T-cell (primary cell): ENCODE results near the gene WDR70. TPM values are rescaled to one million over a fixed set of nuclear protein-coding genes. Genes with fewer than 3 reads are reported as not detected.
A peak's percentile ranks its signal among the peaks of the same experiment; 100 is the strongest.

Experiments
- ATAC-seq, 4 experiments: fragments of 200-7000 bp in 3 of 4; fragments of 150-1000 bp in 1 of 4; cut with Tn5 transposase; replicated peaks in 1 of 4; 1 replicate in 3 of 4; 2 replicates in 1 of 4; pipeline ENCODE4 v1.10.0; 2021; ENCODE audit warnings: moderate library complexity in 3 of 4, mild to moderate bottlenecking in 2 of 4, moderate number of reproducible peaks in 1 of 4
- CTCF ChIA-PET, 2 donors: fragments of 300-600 bp; sonication (Branson Sonifier 250); formaldehyde crosslinking; loops; one replicate each; lab custom pipeline; 2022; ENCODE audit warnings: antibody characterized with exemption in 2 of 2; lab: Charles Lee
- POLR2A ChIA-PET, 2 donors: fragments of 300-600 bp; sonication (Branson Sonifier 250); formaldehyde crosslinking; loops; one replicate each; lab custom pipeline; 2022; ENCODE audit warnings: antibody characterized with exemption in 2 of 2; lab: Charles Lee
- DNase-seq, 35 experiments: peaks; one replicate each; pipeline versions ENCODE4 v3.0.0 to v3.0.0-alpha.2; 2013 to 2023
- H3K27ac ChIP-seq: one replicate; pipeline ENCODE4 v1.5.1; 2013; ENCODE audit warnings: low read length
- H3K27me3 ChIP-seq, 2 experiments: replicated peaks in 1 of 2; 1 replicate in 1 of 2; 2 replicates in 1 of 2; pipeline versions ENCODE4 v1.6.1 to v1.7.0; 2013; ENCODE audit warnings: low read length in 1 of 2, mixed read lengths in 1 of 2; ENCODE audit not compliant: control insufficient read depth in 2 of 2, insufficient read depth in 2 of 2; ENCODE audit errors: extremely low read depth in 1 of 2
- H3K36me3 ChIP-seq, 2 donors: 1 replicate in 1 of 2; 2 replicates in 1 of 2; pipeline versions ENCODE4 v1.6.1 to v1.7.0; 2013; ENCODE audit warnings: low read length in 1 of 2; ENCODE audit not compliant: control insufficient read depth in 2 of 2, insufficient read depth in 1 of 2; ENCODE audit errors: extremely low read depth in 1 of 2
- H3K4me1 ChIP-seq, 2 experiments: 1 replicate in 1 of 2; 2 replicates in 1 of 2; pipeline versions ENCODE4 v1.6.1 to v1.7.0; 2013; ENCODE audit warnings: low read length in 2 of 2, mixed read lengths in 1 of 2; ENCODE audit not compliant: insufficient read depth in 2 of 2, control insufficient read depth in 1 of 2; ENCODE audit errors: extremely low read depth in 1 of 2
- H3K4me3 ChIP-seq, 2 donors: 1 replicate in 1 of 2; 2 replicates in 1 of 2; pipeline versions ENCODE4 v1.5.1 to v1.7.0; 2013; ENCODE audit warnings: mild to moderate bottlenecking in 2 of 2, low read length in 1 of 2, moderate library complexity in 1 of 2; ENCODE audit not compliant: control insufficient read depth in 1 of 2; ENCODE audit errors: extremely low read depth in 1 of 2
- H3K9me3 ChIP-seq: 2 replicates; pipeline ENCODE4 v1.7.0; 2013
- H3K27ac Mint-ChIP-seq, 2 donors: one replicate each; pipeline ENCODE4 v1.8.0; 2020 to 2021; ENCODE audit warnings: mild to moderate bottlenecking in 2 of 2, mixed read lengths in 2 of 2
- H3K27me3 Mint-ChIP-seq, 2 donors: one replicate each; pipeline ENCODE4 v1.8.0; 2021 to 2022; ENCODE audit warnings: mixed read lengths in 2 of 2
- H3K36me3 Mint-ChIP-seq: one replicate; pipeline ENCODE4 v1.8.0; 2021; ENCODE audit warnings: mixed read lengths
- H3K4me1 Mint-ChIP-seq, 3 donors: one replicate each; pipeline ENCODE4 v1.8.0; 2020 to 2022; ENCODE audit warnings: mixed read lengths in 3 of 3, mild to moderate bottlenecking in 1 of 3
- H3K4me3 Mint-ChIP-seq, 3 donors: one replicate each; pipeline ENCODE4 v1.8.0; 2020 to 2022; ENCODE audit warnings: mild to moderate bottlenecking in 3 of 3, mixed read lengths in 3 of 3, moderate library complexity in 3 of 3
- H3K9me3 Mint-ChIP-seq, 3 donors: one replicate each; pipeline ENCODE4 v1.8.0; 2020 to 2022; ENCODE audit warnings: mixed read lengths in 3 of 3
- WGBS: methylation state at CpG from one replicate; pipeline ENCODE4 v1.1.5; 2013; ENCODE audit warnings: missing lambda C conversion rate; ENCODE audit not compliant: insufficient coverage; 5-methylcytosine and 5-hydroxymethylcytosine counted together
- total RNA-seq, 35 experiments: library from RNA in 6 of 35; stranded (reverse) in 6 of 35; fragments of 120-200 nt in 1 of 35; gene quantifications; one replicate each; pipeline versions ENCODE4 v1.2.1 to v1.2.4 and lab custom pipeline; 2013 to 2026

The WDR70 gene
- total RNA-seq, 5 donors from 2014 or later (not counting 1 experiment from before 2014, with no cell fraction given) = 30.1 to 44.6 (median 37.5) TPM

GRCh38 chr5:37717613-37718431 is 338.7 kb downstream of the WDR70 start:
- Histone ChIP-seq H3K4me3 (no peak overlapping the region), H3K27ac (no peak overlapping the region), H3K9me3 (no peaks in the 10 kb centered on the region), H3K27me3 (no peaks in the 10 kb centered on the region), H3K4me1 (no peaks in the 10 kb centered on the region), H3K36me3 (peaks cover 0 to 7% of the 10 kb centered on the region in 2 donors)
- Mint-ChIP-seq H3K36me3 (peaks cover 53% of the 10 kb centered on the region), H3K27me3 (no peaks in the 10 kb centered on the region), H3K4me3 (no peak overlapping the region), H3K9me3 (no peaks in the 10 kb centered on the region), H3K4me1 (peaks cover 0 to 24% (median 19%) of the 10 kb centered on the region in 3 donors), H3K27ac (no peak overlapping the region)
- 90% methylated on average over 5 of the region's 8 CpGs for WGBS
- ChIA-PET CTCF (interaction anchor here in 1 of 2 donors (1.1 kb wide), 1 partner anchor 14 kb away, joined by 3 read pairs; no protein-coding TSS in a partner anchor), POLR2A (interaction anchor here in 1 of 2 donors (0.6 kb wide), 1 partner anchor 12 kb away, joined by 3 read pairs; no protein-coding TSS in a partner anchor)
- ATAC-seq (no peak), DNase-seq (no peak)

GRCh38 chr5:37720550-37720952 is 341.4 kb downstream of the WDR70 start:
- H3K4me3 Mint-ChIP-seq = no peak overlapping the region
- ATAC-seq (no peak), DNase-seq (no peak)
- Histone ChIP-seq H3K4me1 (no peaks in the 10 kb centered on the region), H3K27ac (no peak overlapping the region), H3K9me3 (no peaks in the 10 kb centered on the region), H3K27me3 (no peaks in the 10 kb centered on the region), H3K36me3 (peaks cover 0 to 10% of the 10 kb centered on the region in 2 donors), H3K4me3 (no peak overlapping the region)
- no peaks in the 10 kb centered on the region for H3K27me3 Mint-ChIP-seq
- H3K9me3 Mint-ChIP-seq = no peaks in the 10 kb centered on the region
- H3K36me3 Mint-ChIP-seq = peaks cover 60% of the 10 kb centered on the region
- CTCF ChIA-PET = no interaction called here
- WGBS = 100% methylated on average over 1 of the region's 2 CpGs
- no peak overlapping the region for H3K27ac Mint-ChIP-seq
- H3K4me1 Mint-ChIP-seq = peaks cover 0 to 27% (median 21%) of the 10 kb centered on the region in 3 donors
- POLR2A ChIA-PET = no interaction called here

GRCh38 chr5:37721447-37721871 is 342.3 kb downstream of the WDR70 start:
- ChIA-PET POLR2A (no interaction called here), CTCF (no interaction called here)
- Mint-ChIP-seq H3K4me3 (peak overlapping the region in 1 of 3 donors; percentile 21), H3K27ac (peak overlapping the region; percentile 4 to 68), H3K36me3 (peaks cover 62% of the 10 kb centered on the region), H3K4me1 (peaks cover 0 to 27% (median 21%) of the 10 kb centered on the region in 3 donors), H3K9me3 (no peaks in the 10 kb centered on the region), H3K27me3 (no peaks in the 10 kb centered on the region)
- Histone ChIP-seq H3K27me3 (no peaks in the 10 kb centered on the region), H3K36me3 (peaks cover 0 to 10% of the 10 kb centered on the region in 2 donors), H3K4me1 (no peaks in the 10 kb centered on the region), H3K27ac (no peak overlapping the region), H3K9me3 (no peaks in the 10 kb centered on the region), H3K4me3 (no peak overlapping the region)
- ATAC-seq (peak in 1 of 4 experiments; percentile 37), DNase-seq (no peak)
- whole genome bisulfite sequencing = no CpG with 5 or more reads among the region's 5 CpGs

- peaks cover 0 to 27% (median 21%) of the 10 kb centered on the region in 3 donors for H3K4me1 Mint-ChIP-seq
- POLR2A ChIA-PET = no interaction called here
- H3K27ac ChIP-seq = no peak overlapping the region
- peaks cover 63% of the 10 kb centered on the region for H3K36me3 Mint-ChIP-seq
- CTCF ChIA-PET = no interaction called here
- H3K9me3 ChIP-seq = no peaks in the 10 kb centered on the region
- H3K4me1 ChIP-seq = no peaks in the 10 kb centered on the region
- H3K27me3 Mint-ChIP-seq = no peaks in the 10 kb centered on the region
- H3K4me3 ChIP-seq = no peak overlapping the region
- WGBS = no CpG with 5 or more reads among the region's 6 CpGs
- peaks cover 0 to 21% of the 10 kb centered on the region in 2 donors for H3K36me3 ChIP-seq
- H3K27me3 ChIP-seq = no peaks in the 10 kb centered on the region
- no peak overlapping the region for H3K4me3 Mint-ChIP-seq
- no peaks in the 10 kb centered on the region for H3K9me3 Mint-ChIP-seq
- ATAC-seq = peak; percentile 36 to 73 (median 63)
- peak in 1 of 35 experiments; percentile 7 for DNase-seq
- peak overlapping the region; percentile 53 to 66 for H3K27ac Mint-ChIP-seq
Measured at GRCh38 chr5:37722236-37723161, 343.4 kb downstream of the WDR70 start.

GRCh38 chr5:37723162-37723961 is 344.2 kb downstream of the WDR70 start:
- POLR2A ChIA-PET = no interaction called here

More at GRCh38 chr5:37723162-37723961, 344.2 kb downstream of the WDR70 start:
- Mint-ChIP-seq H3K4me3 (no peak overlapping the region), H3K9me3 (no peaks in the 10 kb centered on the region), H3K27ac (peak overlapping the region in 1 of 2 donors; percentile 66), H3K27me3 (no peaks in the 10 kb centered on the region), H3K36me3 (peaks cover 61% of the 10 kb centered on the region), H3K4me1 (peaks cover 0 to 27% (median 21%) of the 10 kb centered on the region in 3 donors)
- DNase-seq = peak in 1 of 35 experiments; percentile 2
- H3K4me1 ChIP-seq = no peaks in the 10 kb centered on the region
- H3K27ac ChIP-seq = no peak overlapping the region
- H3K36me3 ChIP-seq = peaks cover 0 to 23% of the 10 kb centered on the region in 2 donors
- H3K27me3 ChIP-seq = no peaks in the 10 kb centered on the region
- H3K4me3 ChIP-seq = no peak overlapping the region
- H3K9me3 ChIP-seq = no peaks in the 10 kb centered on the region
- CTCF ChIA-PET = interaction anchor here in 1 of 2 donors (0.5 kb wide), 1 partner anchor 281 kb away, joined by 6 read pairs; no protein-coding TSS in a partner anchor
- ATAC-seq = no peak
- WGBS = 95% methylated on average over 2 of the region's 8 CpGs
